Epithelial cell of proximal tubule (primary cell): ENCODE data around the gene PROK1. TPM values are rescaled to one million over a fixed set of nuclear protein-coding genes. Genes with fewer than 3 reads are reported as not detected.

Source experiments
- DNase-seq: peaks from one replicate; pipeline ENCODE4 v3.0.0-alpha.2; 2011; ENCODE audit warnings: low read depth
- H3K4me3 ChIP-seq: 2 replicates; pipeline ENCODE4 v1.5.1; 2011; ENCODE audit warnings: low read depth, mild to moderate bottlenecking, low read length
- CTCF ChIP-seq: conservative IDR thresholded peaks from 2 replicates; pipeline ENCODE4 v1.5.1; 2012; ENCODE audit warnings: low read depth, mild to moderate bottlenecking, low read length
- total RNA-seq: library from RNA; depleted of rRNA; stranded (reverse); fragments of >200 nt; gene quantifications from 2 replicates; pipeline ENCODE4 v1.2.3, GENCODE V29; 2015

PROK1 gene
- total RNA-seq, 1 donor from 2014 or later: not detected

GRCh38 chr1:110487726-110488125 is 36.8 kb downstream of the PROK1 start:
- TF ChIP-seq CTCF: no peak
- H3K4me3 ChIP-seq: no peak overlapping the region
- no peak for DNase-seq

- no peak for TF ChIP-seq CTCF
- DNase-seq: no peak
- H3K4me3 ChIP-seq: no peak overlapping the region
These were observed 37.2 kb downstream of the PROK1 start for GRCh38 chr1:110488161-110488560.

GRCh38 chr1:110488867-110489266 is 37.9 kb downstream of the PROK1 start:
- no peak for DNase-seq
- H3K4me3 ChIP-seq: no peak overlapping the region
- TF ChIP-seq CTCF: no peak

GRCh38 chr1:110489406-110489805 is 38.5 kb downstream of the PROK1 start:
- H3K4me3 ChIP-seq: no peak overlapping the region

GRCh38 chr1:110489973-110490542 is 39.1 kb downstream of the PROK1 start:
- DNase-seq: no peak
- no peak for TF ChIP-seq CTCF
- no peak overlapping the region for H3K4me3 ChIP-seq

More at GRCh38 chr1:110489406-110489805, 38.5 kb downstream of the PROK1 start:
- no peak for DNase-seq
- TF ChIP-seq CTCF: no peak

- TF ChIP-seq CTCF: no peak
- no peak for DNase-seq
- H3K4me3 ChIP-seq: no peak overlapping the region
These were observed 40.0 kb downstream of the PROK1 start for GRCh38 chr1:110490791-110491451.

GRCh38 chr1:110492573-110492972 is 41.6 kb downstream of the PROK1 start:
- no peak overlapping the region for H3K4me3 ChIP-seq
- DNase-seq: no peak
- no peak for TF ChIP-seq CTCF
